Measurements from ENCODE around the gene TRAPPC1. TPM values are rescaled to one million over a fixed set of nuclear protein-coding genes. Genes with fewer than 3 reads are reported as not detected.

Gene TRAPPC1
- total and polyA plus RNA-seq, 2 of the 8 experiments (the other 6 are each of a cell fraction or from before 2014, with no cell fraction given): 114 to 170 TPM

DNA sequence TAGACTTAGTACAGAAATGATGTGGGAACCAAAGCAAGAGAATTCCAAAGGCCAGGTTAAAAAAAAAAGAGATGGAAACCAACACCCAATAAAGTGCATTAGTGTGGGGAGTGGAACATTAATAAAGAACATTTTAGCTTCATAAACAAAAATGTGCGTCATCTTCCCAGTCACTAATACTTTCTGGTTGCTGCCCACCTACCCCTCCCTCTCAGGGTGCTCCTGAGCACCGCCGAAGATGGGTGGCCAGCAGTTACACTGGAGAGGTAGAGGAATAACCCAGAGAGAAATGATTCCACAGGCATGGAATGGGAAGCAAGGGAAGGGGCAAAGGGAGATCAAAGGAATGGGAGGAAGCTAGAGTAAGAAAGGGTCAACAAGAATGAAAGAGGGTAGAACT lies 49.1 kb downstream of the TRAPPC1 start (continued):
- TF ChIP-seq RNF2 (IDR thresholded peaks at IDR 0.05; ENCODE audit: borderline replicate concordance, low read depth, low read length, missing control alignments, poor library complexity, severe bottlenecking) (no peak), EGR1 (IDR thresholded peaks at IDR 0.05; ENCODE audit: borderline replicate concordance, low read depth, low read length) (no peak), BACH1 (IDR thresholded peaks at IDR 0.05; ENCODE audit: low read length) (no peak), NANOG (IDR thresholded peaks at IDR 0.05; ENCODE audit: insufficient read depth, low read depth, low read length, poor library complexity, severe bottlenecking) (no peak), HDAC6 (IDR thresholded peaks at IDR 0.05; ENCODE audit: low read depth, low read length) (no peak)
- TF ChIP-seq, protein P1, sequence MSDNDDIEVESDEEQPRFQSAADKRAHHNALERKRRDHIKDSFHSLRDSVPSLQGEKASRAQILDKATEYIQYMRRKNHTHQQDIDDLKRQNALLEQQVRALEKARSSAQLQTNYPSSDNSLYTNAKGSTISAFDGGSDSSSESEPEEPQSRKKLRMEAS (IDR thresholded peaks at IDR 0.05): no peak
